Liver (tissue), 9 donors: Measurements from ENCODE around the gene COX20. TPM values are rescaled to one million over a fixed set of nuclear protein-coding genes. Genes with fewer than 3 reads are reported as not detected.

Source experiments
- DNase-seq: peaks from one replicate; pipeline ENCODE4 v3.0.0-alpha.2; 2017; ENCODE audit warnings: low spot score
- H3K27ac ChIP-seq, 2 donors: one replicate each; pipeline ENCODE4 v1.7.0; 2013; ENCODE audit warnings: inconsistent platforms in 2 of 2, low read length in 2 of 2, control low read depth in 1 of 2, low read depth in 1 of 2, mild to moderate bottlenecking in 1 of 2
- H3K27me3 ChIP-seq, 4 donors: one replicate each; pipeline versions ENCODE4 v1.6.1 to v1.7.0; 2013; ENCODE audit warnings: low read length in 3 of 4, inconsistent platforms in 1 of 4, mild to moderate bottlenecking in 1 of 4, moderate library complexity in 1 of 4; ENCODE audit not compliant: control insufficient read depth in 4 of 4, insufficient read depth in 4 of 4
- H3K36me3 ChIP-seq, 4 donors: one replicate each; pipeline versions ENCODE4 v1.6.1 to v1.7.0; 2013; ENCODE audit warnings: low read length in 3 of 4, mild to moderate bottlenecking in 3 of 4, low read depth in 1 of 4, moderate library complexity in 1 of 4; ENCODE audit not compliant: control insufficient read depth in 4 of 4, insufficient read depth in 3 of 4
- H3K4me1 ChIP-seq, 4 donors: one replicate each; pipeline versions ENCODE4 v1.6.1 to v1.7.0; 2013; ENCODE audit warnings: low read length in 3 of 4, mild to moderate bottlenecking in 3 of 4, moderate library complexity in 1 of 4; ENCODE audit not compliant: control insufficient read depth in 4 of 4, insufficient read depth in 4 of 4
- H3K4me3 ChIP-seq, 3 donors: one replicate each; pipeline versions ENCODE4 v1.6.1 to v1.7.0; 2013; ENCODE audit warnings: low read length in 3 of 3, control low read depth in 1 of 3, low read depth in 1 of 3, mild to moderate bottlenecking in 1 of 3
- H3K9ac ChIP-seq, 2 donors: one replicate each; pipeline ENCODE4 v1.7.0; 2013; ENCODE audit warnings: low read length in 2 of 2, mild to moderate bottlenecking in 2 of 2, moderate library complexity in 2 of 2, control low read depth in 1 of 2, low read depth in 1 of 2
- H3K9me3 ChIP-seq, 4 donors: one replicate each; pipeline versions ENCODE4 v1.6.1 to v1.7.0; 2013; ENCODE audit warnings: low read length in 3 of 4; ENCODE audit not compliant: control insufficient read depth in 4 of 4
- ATF3 ChIP-seq: IDR thresholded peaks from 2 replicates; pipeline ENCODE4 v1.6.1; 2016; ENCODE audit warnings: antibody characterized with exemption
- CTCF ChIP-seq: fragments of 150-350 bp; IDR thresholded peaks from 2 replicates; pipeline ENCODE4 v1.5.1; 2017; ENCODE audit warnings: improper control_type of control experiment, low read depth, low read length; ENCODE audit not compliant: missing input control
- EGR1 ChIP-seq, 2 donors: IDR thresholded peaks; 2 replicates each; pipeline ENCODE4 v1.6.1; 2016 to 2018; ENCODE audit warnings: antibody characterized with exemption in 2 of 2, low read depth in 2 of 2
- FOXA2 ChIP-seq: IDR thresholded peaks from 2 replicates; pipeline ENCODE4 v1.6.1; 2016; ENCODE audit warnings: antibody characterized with exemption
- GABPA ChIP-seq, 2 donors: IDR thresholded peaks in 1 of 2; conservative IDR thresholded peaks in 1 of 2; 2 replicates each; pipeline ENCODE4 v1.6.1; 2016; ENCODE audit warnings: antibody characterized with exemption in 2 of 2, mild to moderate bottlenecking in 1 of 2, moderate library complexity in 1 of 2
- HNF4A ChIP-seq, 2 donors: conservative IDR thresholded peaks; 2 replicates each; pipeline ENCODE4 v1.6.1; 2016; ENCODE audit warnings: antibody characterized with exemption in 2 of 2, mild to moderate bottlenecking in 2 of 2
- HNF4G ChIP-seq: IDR thresholded peaks from 2 replicates; pipeline ENCODE4 v1.6.1; 2016; ENCODE audit warnings: antibody characterized with exemption
- NR2F2 ChIP-seq: IDR thresholded peaks from 2 replicates; pipeline ENCODE4 v1.6.1; 2016; ENCODE audit warnings: antibody characterized with exemption
- RAD21 ChIP-seq, 2 donors: IDR thresholded peaks; 2 replicates each; pipeline ENCODE4 v1.6.1; 2016; ENCODE audit warnings: antibody characterized with exemption in 2 of 2, mild to moderate bottlenecking in 2 of 2
- REST ChIP-seq: IDR thresholded peaks from 2 replicates; pipeline ENCODE4 v1.6.1; 2016; ENCODE audit warnings: antibody characterized with exemption, mild to moderate bottlenecking
- RXRA ChIP-seq, 2 donors: IDR thresholded peaks; 2 replicates each; pipeline ENCODE4 v1.6.1; 2017 to 2018; ENCODE audit warnings: antibody characterized with exemption in 2 of 2, mild to moderate bottlenecking in 1 of 2
- SP1 ChIP-seq: IDR thresholded peaks from 2 replicates; pipeline ENCODE4 v1.6.1; 2018; ENCODE audit warnings: antibody characterized with exemption, mild to moderate bottlenecking
- YY1 ChIP-seq: IDR thresholded peaks from 2 replicates; pipeline ENCODE4 v1.6.1; 2016; ENCODE audit warnings: antibody characterized with exemption, mild to moderate bottlenecking
- ZBTB33 ChIP-seq: IDR thresholded peaks from 2 replicates; pipeline ENCODE4 v1.6.1; 2016; ENCODE audit warnings: antibody characterized with exemption
- WGBS: extraction: QIAGEN DNeasy Blood & Tissue Kit; methylation state at CpG from one replicate; pipeline ENCODE4 v1.1.7; 2013; 5-methylcytosine and 5-hydroxymethylcytosine counted together
- polyA plus RNA-seq, 2 donors: library from polyadenylated mRNA; stranded (reverse) in 1 of 2; unstranded in 1 of 2; fragments of 200-250 nt in 1 of 2; fragments of >200 nt in 1 of 2; fragmentation: Nextera tagmentation in 1 of 2; extraction: Ambion mirVana in 1 of 2; gene quantifications; one replicate each; pipeline versions ENCODE4 v1.2.1 to v1.2.3, GENCODE V29; 2013 to 2015
- total RNA-seq, 2 donors: library from RNA; depleted of rRNA; stranded (reverse); fragments of >200 nt; gene quantifications; one replicate each; pipeline ENCODE4 v1.2.3, GENCODE V29; 2014
- donor health status: healthy.
- donor health status: healthy.
- donor health status: healthy.
- donor health status: healthy.
- donor health status: healthy.

Gene COX20
- total and polyA plus RNA-seq, 4 donors, result 16.7 to 45.7 (median 19.0) TPM

- DNase-seq, result no peak
- Histone ChIP-seq H3K4me1 (peaks cover 7 to 41% (median 30%) of the 10 kb centered on the region in 4 donors), H3K4me3 (no peak overlapping the region), H3K9me3 (no peaks in the 10 kb centered on the region), H3K9ac (no peak overlapping the region), H3K27ac (no peak overlapping the region), H3K36me3 (peaks cover 15 to 71% (median 62%) of the 10 kb centered on the region in 4 donors), H3K27me3 (no peaks in the 10 kb centered on the region)
- 83% methylated on average over 1 of the region's 1 CpG for WGBS
- no peak for TF ChIP-seq CTCF
- no peak for TF ChIP-seq YY1
- no peak for TF ChIP-seq ZBTB33
- TF ChIP-seq ATF3, result no peak
- no peak for TF ChIP-seq RXRA (IDR thresholded peaks at IDR 0.05)
- TF ChIP-seq NR2F2, result no peak
- no peak for TF ChIP-seq RAD21 (IDR thresholded peaks at IDR 0.05)
- TF ChIP-seq EGR1 (IDR thresholded peaks at IDR 0.05; ENCODE audit: low read depth in 2 of 2), result no peak
- no peak for TF ChIP-seq REST
- TF ChIP-seq FOXA2, result no peak
- TF ChIP-seq GABPA (IDR thresholded peaks at IDR 0.05 in 1 of 2, conservative IDR thresholded peaks at IDR 0.05 in 1 of 2), result no peak
- no peak for TF ChIP-seq SP1
These were observed 22.9 kb downstream of the COX20 start for GRCh38 chr1:244858357-244858756.

GRCh38 chr1:244860078-244860477, 24.6 kb downstream of the COX20 start:
- Histone ChIP-seq H3K9ac (no peak overlapping the region), H3K36me3 (peaks cover 15 to 55% (median 52%) of the 10 kb centered on the region in 4 donors), H3K4me3 (peak overlapping the region in 1 of 3 donors; percentile 38), H3K9me3 (no peaks in the 10 kb centered on the region), H3K27me3 (no peaks in the 10 kb centered on the region), H3K27ac (no peak overlapping the region), H3K4me1 (peaks cover 7 to 40% (median 30%) of the 10 kb centered on the region in 4 donors)
- no peak for DNase-seq
- WGBS, result 61% methylated on average over 9 of the region's 9 CpGs
- TF ChIP-seq RAD21 (IDR thresholded peaks at IDR 0.05) (no peak), SP1 (no peak), YY1 (no peak), REST (no peak), CTCF (no peak), HNF4A (conservative IDR thresholded peaks at IDR 0.05) (no peak), ATF3 (no peak), HNF4G (no peak), ZBTB33 (no peak), RXRA (IDR thresholded peaks at IDR 0.05) (no peak)
